Erythroblast (primary cell): ENCODE measurements around the gene ZNF143.

Experiments used
- GATA1 ChIP-seq: IDR thresholded peaks from 2 replicates; pipeline ENCODE4 v1.6.1; 2011; ENCODE audit warnings: low read depth, mild to moderate bottlenecking, control low read depth, low read length, moderate library complexity
- POLR2A ChIP-seq: IDR thresholded peaks from 2 replicates; pipeline ENCODE4 v1.6.1; 2011; ENCODE audit warnings: mild to moderate bottlenecking, low read length

DNA sequence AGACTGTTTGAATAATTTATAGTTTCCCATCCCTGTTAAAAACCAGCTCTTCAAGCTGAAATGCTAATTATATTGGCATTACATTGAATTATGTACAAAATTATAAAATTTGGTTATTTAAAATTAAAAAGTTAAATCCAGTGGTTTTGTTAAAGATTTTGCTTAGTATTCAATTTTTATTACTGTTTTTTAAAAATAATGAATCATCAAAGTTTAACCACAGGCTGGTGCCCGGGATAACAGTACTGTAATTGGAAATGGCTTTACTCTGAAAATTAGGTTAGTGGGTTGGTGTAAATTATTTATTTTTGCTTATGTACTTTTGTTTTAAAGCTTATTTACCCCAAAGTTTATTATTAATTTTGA lies 67.3 kb downstream of the ZNF143 start:
- TF ChIP-seq POLR2A: no peak
- no peak for TF ChIP-seq GATA1
